Body of pancreas (tissue), 4 donors: Measurements from ENCODE around the gene SLC13A3.

ENCODE experiments used
- POLR2A ChIP-seq, 3 donors: fragments of 450-650 bp; IDR thresholded peaks; one replicate each; pipeline ENCODE4 v1.6.1; 2016; ENCODE audit warnings: antibody characterized with exemption in 3 of 3, mild to moderate bottlenecking in 2 of 3
- TF ChIP-seq, protein P1 (sequence below), 7 experiments: fragments of 450-650 bp in 4 of 7; fragments of 200-600 bp in 3 of 7; sonication (generic) in 3 of 7; IDR thresholded peaks; one replicate each; pipeline ENCODE4 v1.5.1; 2016 to 2019; ENCODE audit warnings: antibody characterized with exemption in 7 of 7

DNA sequence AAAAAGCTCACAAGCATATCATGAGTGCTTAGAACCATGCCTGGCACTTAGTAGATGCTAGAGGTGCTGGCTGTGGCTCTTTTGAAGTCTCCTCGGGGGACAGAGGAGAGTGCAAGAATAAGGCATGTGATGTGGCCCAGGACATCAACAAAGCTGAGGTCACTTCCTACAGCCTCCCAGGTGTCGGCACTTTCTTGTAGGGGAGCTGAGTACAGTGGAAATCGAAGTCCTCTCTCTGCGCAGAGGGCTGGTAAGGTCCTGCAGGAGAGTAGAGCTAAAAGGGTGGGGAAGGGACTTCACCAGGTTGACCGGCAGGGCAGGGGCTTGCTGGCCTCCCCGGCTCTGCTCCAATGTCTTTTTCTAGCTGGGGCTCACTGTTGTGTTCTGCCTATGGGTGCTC, 11.2 kb downstream of the SLC13A3 start:
- TF ChIP-seq, protein P1, sequence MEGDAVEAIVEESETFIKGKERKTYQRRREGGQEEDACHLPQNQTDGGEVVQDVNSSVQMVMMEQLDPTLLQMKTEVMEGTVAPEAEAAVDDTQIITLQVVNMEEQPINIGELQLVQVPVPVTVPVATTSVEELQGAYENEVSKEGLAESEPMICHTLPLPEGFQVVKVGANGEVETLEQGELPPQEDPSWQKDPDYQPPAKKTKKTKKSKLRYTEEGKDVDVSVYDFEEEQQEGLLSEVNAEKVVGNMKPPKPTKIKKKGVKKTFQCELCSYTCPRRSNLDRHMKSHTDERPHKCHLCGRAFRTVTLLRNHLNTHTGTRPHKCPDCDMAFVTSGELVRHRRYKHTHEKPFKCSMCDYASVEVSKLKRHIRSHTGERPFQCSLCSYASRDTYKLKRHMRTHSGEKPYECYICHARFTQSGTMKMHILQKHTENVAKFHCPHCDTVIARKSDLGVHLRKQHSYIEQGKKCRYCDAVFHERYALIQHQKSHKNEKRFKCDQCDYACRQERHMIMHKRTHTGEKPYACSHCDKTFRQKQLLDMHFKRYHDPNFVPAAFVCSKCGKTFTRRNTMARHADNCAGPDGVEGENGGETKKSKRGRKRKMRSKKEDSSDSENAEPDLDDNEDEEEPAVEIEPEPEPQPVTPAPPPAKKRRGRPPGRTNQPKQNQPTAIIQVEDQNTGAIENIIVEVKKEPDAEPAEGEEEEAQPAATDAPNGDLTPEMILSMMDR (IDR thresholded peaks at IDR 0.05) = no peak
- no peak for TF ChIP-seq POLR2A (IDR thresholded peaks at IDR 0.05)
